Measurements from ENCODE around the gene PEX11G.

GRCh38 chr19:7454998-7455397 lies 33.8 kb downstream of the PEX11G start:
- TF ChIP-seq EP300 (IDR thresholded peaks at IDR 0.05; ENCODE audit: low read depth), result no peak
- no peak for TF ChIP-seq CTCF (IDR thresholded peaks at IDR 0.05)
- no peak for TF ChIP-seq POLR2A (IDR thresholded peaks at IDR 0.05)

All from transverse colon (tissue), 3 donors.